GM23338 (cell line): ENCODE measurements around the gene USP49.

Experiments used
- EZH2 ChIP-seq: fragments of 200-600 bp; sonication (generic); IDR thresholded peaks from one replicate; pipeline ENCODE4 v1.8.0; 2017; ENCODE audit warnings: antibody characterized with exemption, mild to moderate bottlenecking, low read depth; ENCODE audit not compliant: unreplicated experiment
- EZH2phosphoT487 ChIP-seq: fragments of 200-600 bp; sonication (generic); IDR thresholded peaks from one replicate; pipeline ENCODE4 v1.8.1; 2018; ENCODE audit warnings: antibody characterized with exemption; ENCODE audit not compliant: unreplicated experiment
- JUNB ChIP-seq: IDR thresholded peaks from one replicate; pipeline ENCODE4 v1.6.1; 2016; ENCODE audit warnings: antibody characterized with exemption; ENCODE audit not compliant: unreplicated experiment
- POLR2AphosphoS5 ChIP-seq: IDR thresholded peaks from 2 replicates; pipeline ENCODE4 v1.6.1; 2016; ENCODE audit warnings: antibody characterized with exemption, low read depth
- TF ChIP-seq, protein P1 (sequence below), 2 experiments: fragments of 200-600 bp in 1 of 2; sonication (generic) in 1 of 2; conservative IDR thresholded peaks; 2 replicates each; pipeline versions ENCODE4 v1.5.1 to v1.6.1; 2016 to 2017; ENCODE audit warnings: antibody characterized with exemption in 2 of 2, low read depth in 2 of 2, mild to moderate bottlenecking in 2 of 2, moderate library complexity in 1 of 2
- TF ChIP-seq, protein P2 (sequence below): IDR thresholded peaks from one replicate; pipeline ENCODE4 v1.6.1; 2018; ENCODE audit warnings: antibody characterized with exemption; ENCODE audit not compliant: unreplicated experiment
- TF ChIP-seq, protein P3 (sequence below): IDR thresholded peaks from 2 replicates; pipeline ENCODE4 v1.6.1; 2016; ENCODE audit warnings: antibody characterized with exemption
- TF ChIP-seq, protein P4 (sequence below): fragments of 250-450 bp; sonication (Bioruptor Pico); IDR thresholded peaks from 2 replicates; pipeline ENCODE4 v1.5.0; 2020; ENCODE audit warnings: mild to moderate bottlenecking, moderate library complexity

DNA sequence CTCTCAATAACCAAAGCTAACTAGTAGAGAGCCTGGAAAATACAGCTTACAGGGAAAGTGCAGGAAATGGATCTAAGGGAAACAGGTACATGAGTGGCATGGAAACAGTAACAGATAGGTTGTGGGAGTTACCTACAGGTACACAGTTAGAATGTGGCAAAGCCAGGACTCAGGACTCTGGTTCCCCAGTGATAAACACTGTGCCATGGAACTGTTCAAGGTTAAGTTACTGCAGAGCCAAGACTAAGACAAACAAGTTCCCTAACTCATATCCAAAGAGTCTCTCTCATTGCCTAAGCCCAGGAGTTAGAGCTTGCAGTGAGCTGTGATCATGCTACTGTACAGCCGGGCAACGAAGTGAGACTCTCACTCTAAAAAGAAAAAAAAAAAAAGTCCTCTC, 19.2 kb upstream of the USP49 start:
- TF ChIP-seq, protein P1, sequence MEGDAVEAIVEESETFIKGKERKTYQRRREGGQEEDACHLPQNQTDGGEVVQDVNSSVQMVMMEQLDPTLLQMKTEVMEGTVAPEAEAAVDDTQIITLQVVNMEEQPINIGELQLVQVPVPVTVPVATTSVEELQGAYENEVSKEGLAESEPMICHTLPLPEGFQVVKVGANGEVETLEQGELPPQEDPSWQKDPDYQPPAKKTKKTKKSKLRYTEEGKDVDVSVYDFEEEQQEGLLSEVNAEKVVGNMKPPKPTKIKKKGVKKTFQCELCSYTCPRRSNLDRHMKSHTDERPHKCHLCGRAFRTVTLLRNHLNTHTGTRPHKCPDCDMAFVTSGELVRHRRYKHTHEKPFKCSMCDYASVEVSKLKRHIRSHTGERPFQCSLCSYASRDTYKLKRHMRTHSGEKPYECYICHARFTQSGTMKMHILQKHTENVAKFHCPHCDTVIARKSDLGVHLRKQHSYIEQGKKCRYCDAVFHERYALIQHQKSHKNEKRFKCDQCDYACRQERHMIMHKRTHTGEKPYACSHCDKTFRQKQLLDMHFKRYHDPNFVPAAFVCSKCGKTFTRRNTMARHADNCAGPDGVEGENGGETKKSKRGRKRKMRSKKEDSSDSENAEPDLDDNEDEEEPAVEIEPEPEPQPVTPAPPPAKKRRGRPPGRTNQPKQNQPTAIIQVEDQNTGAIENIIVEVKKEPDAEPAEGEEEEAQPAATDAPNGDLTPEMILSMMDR (conservative IDR thresholded peaks at IDR 0.05; ENCODE audit: low read depth in 2 of 2): no peak
- TF ChIP-seq, protein P2, sequence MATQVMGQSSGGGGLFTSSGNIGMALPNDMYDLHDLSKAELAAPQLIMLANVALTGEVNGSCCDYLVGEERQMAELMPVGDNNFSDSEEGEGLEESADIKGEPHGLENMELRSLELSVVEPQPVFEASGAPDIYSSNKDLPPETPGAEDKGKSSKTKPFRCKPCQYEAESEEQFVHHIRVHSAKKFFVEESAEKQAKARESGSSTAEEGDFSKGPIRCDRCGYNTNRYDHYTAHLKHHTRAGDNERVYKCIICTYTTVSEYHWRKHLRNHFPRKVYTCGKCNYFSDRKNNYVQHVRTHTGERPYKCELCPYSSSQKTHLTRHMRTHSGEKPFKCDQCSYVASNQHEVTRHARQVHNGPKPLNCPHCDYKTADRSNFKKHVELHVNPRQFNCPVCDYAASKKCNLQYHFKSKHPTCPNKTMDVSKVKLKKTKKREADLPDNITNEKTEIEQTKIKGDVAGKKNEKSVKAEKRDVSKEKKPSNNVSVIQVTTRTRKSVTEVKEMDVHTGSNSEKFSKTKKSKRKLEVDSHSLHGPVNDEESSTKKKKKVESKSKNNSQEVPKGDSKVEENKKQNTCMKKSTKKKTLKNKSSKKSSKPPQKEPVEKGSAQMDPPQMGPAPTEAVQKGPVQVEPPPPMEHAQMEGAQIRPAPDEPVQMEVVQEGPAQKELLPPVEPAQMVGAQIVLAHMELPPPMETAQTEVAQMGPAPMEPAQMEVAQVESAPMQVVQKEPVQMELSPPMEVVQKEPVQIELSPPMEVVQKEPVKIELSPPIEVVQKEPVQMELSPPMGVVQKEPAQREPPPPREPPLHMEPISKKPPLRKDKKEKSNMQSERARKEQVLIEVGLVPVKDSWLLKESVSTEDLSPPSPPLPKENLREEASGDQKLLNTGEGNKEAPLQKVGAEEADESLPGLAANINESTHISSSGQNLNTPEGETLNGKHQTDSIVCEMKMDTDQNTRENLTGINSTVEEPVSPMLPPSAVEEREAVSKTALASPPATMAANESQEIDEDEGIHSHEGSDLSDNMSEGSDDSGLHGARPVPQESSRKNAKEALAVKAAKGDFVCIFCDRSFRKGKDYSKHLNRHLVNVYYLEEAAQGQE: no peak
- TF ChIP-seq, protein P3, sequence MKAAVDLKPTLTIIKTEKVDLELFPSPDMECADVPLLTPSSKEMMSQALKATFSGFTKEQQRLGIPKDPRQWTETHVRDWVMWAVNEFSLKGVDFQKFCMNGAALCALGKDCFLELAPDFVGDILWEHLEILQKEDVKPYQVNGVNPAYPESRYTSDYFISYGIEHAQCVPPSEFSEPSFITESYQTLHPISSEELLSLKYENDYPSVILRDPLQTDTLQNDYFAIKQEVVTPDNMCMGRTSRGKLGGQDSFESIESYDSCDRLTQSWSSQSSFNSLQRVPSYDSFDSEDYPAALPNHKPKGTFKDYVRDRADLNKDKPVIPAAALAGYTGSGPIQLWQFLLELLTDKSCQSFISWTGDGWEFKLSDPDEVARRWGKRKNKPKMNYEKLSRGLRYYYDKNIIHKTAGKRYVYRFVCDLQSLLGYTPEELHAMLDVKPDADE: no peak
- TF ChIP-seq JUNB (no peak), EZH2phosphoT487 (no peak), EZH2 (no peak), POLR2AphosphoS5 (no peak)
- TF ChIP-seq, protein P4, sequence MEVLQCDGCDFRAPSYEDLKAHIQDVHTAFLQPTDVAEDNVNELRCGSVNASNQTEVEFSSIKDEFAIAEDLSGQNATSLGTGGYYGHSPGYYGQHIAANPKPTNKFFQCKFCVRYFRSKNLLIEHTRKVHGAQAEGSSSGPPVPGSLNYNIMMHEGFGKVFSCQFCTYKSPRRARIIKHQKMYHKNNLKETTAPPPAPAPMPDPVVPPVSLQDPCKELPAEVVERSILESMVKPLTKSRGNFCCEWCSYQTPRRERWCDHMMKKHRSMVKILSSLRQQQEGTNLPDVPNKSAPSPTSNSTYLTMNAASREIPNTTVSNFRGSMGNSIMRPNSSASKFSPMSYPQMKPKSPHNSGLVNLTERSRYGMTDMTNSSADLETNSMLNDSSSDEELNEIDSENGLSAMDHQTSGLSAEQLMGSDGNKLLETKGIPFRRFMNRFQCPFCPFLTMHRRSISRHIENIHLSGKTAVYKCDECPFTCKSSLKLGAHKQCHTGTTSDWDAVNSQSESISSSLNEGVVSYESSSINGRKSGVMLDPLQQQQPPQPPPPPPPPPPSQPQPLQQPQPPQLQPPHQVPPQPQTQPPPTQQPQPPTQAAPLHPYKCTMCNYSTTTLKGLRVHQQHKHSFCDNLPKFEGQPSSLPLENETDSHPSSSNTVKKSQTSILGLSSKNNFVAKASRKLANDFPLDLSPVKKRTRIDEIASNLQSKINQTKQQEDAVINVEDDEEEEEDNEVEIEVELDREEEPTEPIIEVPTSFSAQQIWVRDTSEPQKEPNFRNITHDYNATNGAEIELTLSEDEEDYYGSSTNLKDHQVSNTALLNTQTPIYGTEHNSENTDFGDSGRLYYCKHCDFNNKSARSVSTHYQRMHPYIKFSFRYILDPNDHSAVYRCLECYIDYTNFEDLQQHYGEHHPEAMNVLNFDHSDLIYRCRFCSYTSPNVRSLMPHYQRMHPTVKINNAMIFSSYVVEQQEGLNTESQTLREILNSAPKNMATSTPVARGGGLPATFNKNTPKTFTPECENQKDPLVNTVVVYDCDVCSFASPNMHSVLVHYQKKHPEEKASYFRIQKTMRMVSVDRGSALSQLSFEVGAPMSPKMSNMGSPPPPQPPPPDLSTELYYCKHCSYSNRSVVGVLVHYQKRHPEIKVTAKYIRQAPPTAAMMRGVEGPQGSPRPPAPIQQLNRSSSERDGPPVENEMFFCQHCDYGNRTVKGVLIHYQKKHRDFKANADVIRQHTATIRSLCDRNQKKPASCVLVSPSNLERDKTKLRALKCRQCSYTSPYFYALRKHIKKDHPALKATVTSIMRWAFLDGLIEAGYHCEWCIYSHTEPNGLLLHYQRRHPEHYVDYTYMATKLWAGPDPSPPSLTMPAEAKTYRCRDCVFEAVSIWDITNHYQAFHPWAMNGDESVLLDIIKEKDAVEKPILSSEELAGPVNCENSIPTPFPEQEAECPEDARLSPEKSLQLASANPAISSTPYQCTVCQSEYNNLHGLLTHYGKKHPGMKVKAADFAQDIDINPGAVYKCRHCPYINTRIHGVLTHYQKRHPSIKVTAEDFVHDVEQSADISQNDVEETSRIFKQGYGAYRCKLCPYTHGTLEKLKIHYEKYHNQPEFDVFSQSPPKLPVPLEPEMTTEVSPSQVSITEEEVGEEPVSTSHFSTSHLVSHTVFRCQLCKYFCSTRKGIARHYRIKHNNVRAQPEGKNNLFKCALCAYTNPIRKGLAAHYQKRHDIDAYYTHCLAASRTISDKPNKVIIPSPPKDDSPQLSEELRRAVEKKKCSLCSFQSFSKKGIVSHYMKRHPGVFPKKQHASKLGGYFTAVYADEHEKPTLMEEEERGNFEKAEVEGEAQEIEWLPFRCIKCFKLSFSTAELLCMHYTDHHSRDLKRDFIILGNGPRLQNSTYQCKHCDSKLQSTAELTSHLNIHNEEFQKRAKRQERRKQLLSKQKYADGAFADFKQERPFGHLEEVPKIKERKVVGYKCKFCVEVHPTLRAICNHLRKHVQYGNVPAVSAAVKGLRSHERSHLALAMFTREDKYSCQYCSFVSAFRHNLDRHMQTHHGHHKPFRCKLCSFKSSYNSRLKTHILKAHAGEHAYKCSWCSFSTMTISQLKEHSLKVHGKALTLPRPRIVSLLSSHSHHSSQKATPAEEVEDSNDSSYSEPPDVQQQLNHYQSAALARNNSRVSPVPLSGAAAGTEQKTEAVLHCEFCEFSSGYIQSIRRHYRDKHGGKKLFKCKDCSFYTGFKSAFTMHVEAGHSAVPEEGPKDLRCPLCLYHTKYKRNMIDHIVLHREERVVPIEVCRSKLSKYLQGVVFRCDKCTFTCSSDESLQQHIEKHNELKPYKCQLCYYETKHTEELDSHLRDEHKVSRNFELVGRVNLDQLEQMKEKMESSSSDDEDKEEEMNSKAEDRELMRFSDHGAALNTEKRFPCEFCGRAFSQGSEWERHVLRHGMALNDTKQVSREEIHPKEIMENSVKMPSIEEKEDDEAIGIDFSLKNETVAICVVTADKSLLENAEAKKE: no peak
